PC-3 (cell line): ENCODE results near the gene MAP2K5. TPM values are rescaled to one million over a fixed set of nuclear protein-coding genes. Genes with fewer than 3 reads are reported as not detected.

ENCODE experiments used
- ATAC-seq: fragments of 200-7000 bp; cut with Tn5 transposase; 2 replicates; pipeline ENCODE4 v1.9.1; 2020; ENCODE audit warnings: mild to moderate bottlenecking, moderate library complexity
- BruUV-seq: library from RNA; stranded (reverse); fragments of 400-500 nt; replicated peaks from 2 replicates; lab custom pipeline; 2021; lab: Mats Ljungman, UMichigan
- CTCF ChIA-PET: fragments of 300-600 bp; sonication (Branson Sonifier 250); formaldehyde crosslinking; loops from one replicate; lab custom pipeline; 2022; ENCODE audit warnings: antibody characterized with exemption; lab: Charles Lee
- POLR2A ChIA-PET: fragments of 300-600 bp; sonication (Branson Sonifier 250); formaldehyde crosslinking; loops from one replicate; lab custom pipeline; 2022; ENCODE audit warnings: antibody characterized with exemption; ENCODE audit not compliant: unreplicated experiment; lab: Charles Lee
- DNase-seq: peaks from one replicate; pipeline ENCODE4 v3.0.0-alpha.2; 2015
- H2AFZ ChIP-seq: fragments of 300-600 bp; sonication (generic); 2 replicates; pipeline ENCODE4 v1.6.0; 2016; ENCODE audit warnings: antibody characterized with exemption, low read length
- H3F3A ChIP-seq: fragments of 300-600 bp; sonication (generic); one replicate; pipeline ENCODE4 v1.6.0; 2017; ENCODE audit warnings: antibody characterized with exemption, low read length, control low read depth, mild to moderate bottlenecking; ENCODE audit not compliant: unreplicated experiment
- H3K27ac ChIP-seq: fragments of 300-600 bp; sonication (generic); 2 replicates; pipeline ENCODE4 v1.5.1; 2016; ENCODE audit warnings: mild to moderate bottlenecking, low read length
- H3K27me3 ChIP-seq: fragments of 300-600 bp; sonication (generic); 2 replicates; pipeline ENCODE4 v1.6.1; 2016; ENCODE audit warnings: low read length, mixed read lengths
- H3K36me3 ChIP-seq: fragments of 300-600 bp; sonication (generic); 2 replicates; pipeline ENCODE4 v1.6.1; 2016; ENCODE audit warnings: low read depth, mixed run types, low read length, mixed read lengths
- H3K4me1 ChIP-seq: fragments of 300-600 bp; sonication (generic); 2 replicates; pipeline ENCODE4 v1.5.1; 2016; ENCODE audit warnings: low read length; ENCODE audit not compliant: insufficient read depth
- H3K4me2 ChIP-seq: fragments of 300-600 bp; sonication (generic); 2 replicates; pipeline ENCODE4 v1.6.0; 2016; ENCODE audit warnings: low read length
- H3K4me3 ChIP-seq: fragments of 300-600 bp; sonication (generic); 2 replicates; pipeline ENCODE4 v1.5.1; 2016; ENCODE audit warnings: mild to moderate bottlenecking, low read length, mixed read lengths
- H3K79me2 ChIP-seq: fragments of 300-600 bp; sonication (generic); 2 replicates; pipeline ENCODE4 v1.6.1; 2017; ENCODE audit warnings: low read length, mixed read lengths
- H3K9ac ChIP-seq: fragments of 300-600 bp; sonication (generic); 2 replicates; pipeline ENCODE4 v1.6.0; 2016; ENCODE audit warnings: mild to moderate bottlenecking, low read length
- H3K9me2 ChIP-seq: fragments of 300-600 bp; sonication (generic); replicated peaks from 2 replicates; pipeline ENCODE4 v1.6.1; 2016; ENCODE audit warnings: mixed run types, low read length, mixed read lengths
- H3K9me3 ChIP-seq: fragments of 300-600 bp; sonication (generic); 2 replicates; pipeline ENCODE4 v1.6.1; 2016; ENCODE audit warnings: low read length, mixed read lengths
- H4K20me1 ChIP-seq: fragments of 300-600 bp; sonication (generic); 2 replicates; pipeline ENCODE4 v1.6.1; 2016; ENCODE audit warnings: low read length, mixed read lengths
- CTCF ChIP-seq: fragments of 300-600 bp; sonication (generic); conservative IDR thresholded peaks from 2 replicates; pipeline ENCODE4 v1.5.1; 2017; ENCODE audit warnings: antibody characterized with exemption, low read depth, mild to moderate bottlenecking, low read length
- EZH2 ChIP-seq: fragments of 300-600 bp; sonication (generic); IDR thresholded peaks from one replicate; pipeline ENCODE4 v1.6.1; 2017; ENCODE audit warnings: antibody characterized with exemption, mild to moderate bottlenecking, low read length; ENCODE audit not compliant: unreplicated experiment
- EZH2phosphoT487 ChIP-seq: fragments of 300-600 bp; sonication (generic); IDR thresholded peaks from 2 replicates; pipeline ENCODE4 v1.6.1; 2018; ENCODE audit warnings: mild to moderate bottlenecking, antibody characterized with exemption, low read length, borderline replicate concordance
- intact Hi-C: fragments of 100-400 bp; cut with micrococcal nuclease; formaldehyde crosslinking; loops from 2 replicates; pipeline ENCODE4 v1.9.0; 2023
- total RNA-seq: library from RNA; depleted of rRNA; stranded (reverse); fragments of >200 nt; gene quantifications from 2 replicates; pipeline ENCODE4 v1.2.3, GENCODE V29; 2014

Gene MAP2K5
- total RNA-seq, 1 experiment from 2014 or later, result 5.5 TPM

DNA sequence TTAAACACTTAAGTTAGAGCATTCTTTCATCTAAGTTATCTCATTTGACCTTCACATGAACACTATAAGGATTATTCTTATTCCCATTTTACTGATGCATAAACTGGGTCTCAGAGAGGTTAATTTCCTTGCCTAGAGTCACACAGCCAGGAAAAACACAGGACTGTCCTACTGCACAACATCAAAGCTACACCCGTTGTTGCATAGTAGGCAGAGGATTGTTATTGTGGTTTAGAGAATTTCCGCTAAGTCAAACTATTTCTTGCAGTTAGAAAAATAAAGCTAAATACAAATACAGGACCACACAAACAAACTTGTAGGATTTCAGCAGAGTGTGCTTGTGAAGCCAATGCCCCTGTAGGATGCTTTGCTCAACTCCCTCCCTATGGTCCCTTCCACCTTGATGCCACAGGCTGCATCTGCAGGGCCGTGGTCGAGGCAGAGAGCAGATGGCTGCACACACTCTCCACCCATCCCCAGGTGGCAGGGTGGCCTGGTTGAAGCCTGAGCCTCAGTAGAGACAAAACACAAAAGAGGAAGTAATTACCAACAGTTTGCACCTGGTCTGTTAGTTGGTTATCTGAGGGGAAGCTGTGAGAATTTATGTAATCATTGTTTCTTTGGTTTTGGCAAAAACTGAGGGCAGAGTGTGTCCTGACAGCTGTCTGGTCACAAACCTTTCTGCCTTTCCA is 241.7 kb downstream of the MAP2K5 start:
- ATAC-seq (no peak), DNase-seq (no peak)
- no peak overlapping the region for H3K27ac ChIP-seq
- H3K4me3 ChIP-seq, result no peak overlapping the region
- H3K27me3 ChIP-seq, result no peaks in the 10 kb centered on the region
- BruUV-seq, result no TSS peak
- no peaks in the 10 kb centered on the region for H3K4me1 ChIP-seq
- H3K9ac ChIP-seq, result no peak overlapping the region
- ChIA-PET POLR2A (no interaction called here), CTCF (no interaction called here)
- intact Hi-C loops, result no loop called here
- no peaks in the 10 kb centered on the region for H4K20me1 ChIP-seq
- H3K4me2 ChIP-seq, result no peak overlapping the region
- H3K79me2 ChIP-seq, result no peaks in the 10 kb centered on the region
- no peaks in the 10 kb centered on the region for H3K9me3 ChIP-seq
- H3K9me2 ChIP-seq, result no peaks in the 10 kb centered on the region
- H3K36me3 ChIP-seq, result no peaks in the 10 kb centered on the region
- TF ChIP-seq EZH2phosphoT487, result no peak
- no peak for TF ChIP-seq EZH2
- TF ChIP-seq CTCF, result no peak
- H2AFZ ChIP-seq, result no peak overlapping the region
- H3F3A ChIP-seq, result no peaks in the 10 kb centered on the region

GRCh38 chr15:67784856-67785430 is 242.4 kb downstream of the MAP2K5 start:
- Histone ChIP-seq H3K9me3 (no peaks in the 10 kb centered on the region), H3K4me1 (no peaks in the 10 kb centered on the region), H3K27me3 (no peaks in the 10 kb centered on the region), H3K9me2 (no peaks in the 10 kb centered on the region), H3F3A (no peaks in the 10 kb centered on the region), H3K79me2 (no peaks in the 10 kb centered on the region), H4K20me1 (no peaks in the 10 kb centered on the region), H3K4me2 (no peak overlapping the region), H3K27ac (no peak overlapping the region), H3K4me3 (no peak overlapping the region), H3K36me3 (no peaks in the 10 kb centered on the region), H3K9ac (no peak overlapping the region), H2AFZ (no peak overlapping the region)
- no peak for ATAC-seq
- ChIA-PET POLR2A (no interaction called here), CTCF (no interaction called here)
- TF ChIP-seq EZH2 (no peak), EZH2phosphoT487 (no peak), CTCF (no peak)
- no peak for DNase-seq
- no TSS peak for BruUV-seq
- intact Hi-C loops, result no loop called here

GRCh38 chr15:67785431-67785830 is 242.9 kb downstream of the MAP2K5 start:
- no peak overlapping the region for H3K27ac ChIP-seq
- ChIA-PET POLR2A (no interaction called here), CTCF (no interaction called here)
- no peaks in the 10 kb centered on the region for H3K27me3 ChIP-seq
- no peak overlapping the region for H3K9ac ChIP-seq
- no peaks in the 10 kb centered on the region for H3K36me3 ChIP-seq
- H3K9me3 ChIP-seq, result no peaks in the 10 kb centered on the region
- TF ChIP-seq EZH2 (no peak), EZH2phosphoT487 (no peak), CTCF (no peak)
- DNase-seq (no peak), ATAC-seq (no peak)
- intact Hi-C loops, result no loop called here
- H4K20me1 ChIP-seq, result no peaks in the 10 kb centered on the region
- H3K4me3 ChIP-seq, result no peak overlapping the region
- no peaks in the 10 kb centered on the region for H3K4me1 ChIP-seq
- H3F3A ChIP-seq, result no peaks in the 10 kb centered on the region
- BruUV-seq, result no TSS peak
- no peak overlapping the region for H3K4me2 ChIP-seq
- H2AFZ ChIP-seq, result no peak overlapping the region
- H3K79me2 ChIP-seq, result no peaks in the 10 kb centered on the region
- no peaks in the 10 kb centered on the region for H3K9me2 ChIP-seq
